GM21723 (cell line): ENCODE measurements around the gene EEF1AKMT2.
"Not testable (repeated sequence)": the region's sequence is repeated elsewhere in the genome, so short reads cannot be mapped to it uniquely, and the experiment has no call there.

Experiments
- ATAC-seq: cut with Tn5 transposase; IDR thresholded peaks from one replicate; pipeline ENCODE4 v1.9.1; 2021; ENCODE audit warnings: mild to moderate bottlenecking, moderate library complexity; ENCODE audit not compliant: unreplicated experiment

EEF1AKMT2 gene

DNA sequence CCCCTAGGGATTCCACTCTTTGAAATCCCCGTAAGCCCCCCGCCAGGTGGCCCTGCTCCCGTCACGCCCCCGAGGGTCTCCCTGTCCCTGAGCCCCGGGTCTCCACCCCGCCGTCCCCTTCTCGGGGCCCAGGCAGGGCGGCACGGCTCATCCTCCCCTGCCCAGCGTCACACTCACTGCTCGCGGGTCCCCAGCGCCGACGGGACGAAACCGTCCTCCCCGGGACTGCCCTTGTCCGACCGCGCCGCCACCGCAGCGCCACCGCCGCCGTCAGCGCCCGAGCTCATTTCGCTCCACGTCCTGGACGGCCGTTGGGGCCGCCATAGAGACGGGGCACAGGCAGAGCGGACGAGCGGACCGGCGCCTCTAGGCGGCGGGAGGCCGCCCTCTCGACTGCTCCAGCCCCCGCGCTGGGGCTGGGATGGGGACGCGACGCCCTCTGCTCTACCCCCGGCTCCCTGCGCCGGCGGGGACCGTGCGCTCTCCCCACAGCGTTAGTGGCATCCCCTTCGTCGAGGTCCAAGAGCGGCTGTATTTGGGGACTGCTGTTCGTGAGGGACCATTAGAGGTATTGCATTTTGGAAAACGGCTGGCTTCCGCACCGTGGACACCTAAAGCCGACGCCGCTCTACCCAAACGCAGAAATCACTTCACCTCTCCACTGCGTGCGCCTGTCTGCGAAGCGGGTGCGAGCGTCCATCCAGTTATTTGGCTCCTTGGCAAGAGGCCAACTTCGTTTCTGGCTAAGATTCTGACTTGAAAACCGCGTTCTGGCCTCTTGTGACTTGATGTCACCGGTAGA is at the start of gene EEF1AKMT2:
EEF1AKMT2 (minus strand) TSS at position 341 of the 802 bp plus-strand sequence; CDS start at position 287, 54 bp downstream.
- peak; percentile 92 for ATAC-seq

DNA sequence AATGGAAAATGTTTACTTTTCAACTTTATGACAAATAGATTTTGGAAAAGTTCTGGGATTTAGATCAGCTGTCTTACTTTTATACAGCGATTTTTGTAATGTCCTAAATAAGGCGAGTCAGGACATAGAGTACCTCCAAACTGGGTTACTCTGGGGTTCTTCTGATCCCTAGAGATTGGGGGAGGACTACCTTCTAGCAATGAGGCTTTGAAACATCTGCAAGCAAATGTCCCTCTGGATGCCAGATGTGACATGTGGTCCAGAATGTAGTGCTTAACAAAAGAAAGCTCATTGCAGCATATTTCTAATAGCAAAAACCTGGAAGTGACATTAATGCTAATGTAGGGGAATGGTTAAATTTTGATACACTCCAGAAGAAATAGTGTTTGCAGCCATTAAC is 46.0 kb upstream of the EEF1AKMT2 start:
- ATAC-seq: no peak

DNA sequence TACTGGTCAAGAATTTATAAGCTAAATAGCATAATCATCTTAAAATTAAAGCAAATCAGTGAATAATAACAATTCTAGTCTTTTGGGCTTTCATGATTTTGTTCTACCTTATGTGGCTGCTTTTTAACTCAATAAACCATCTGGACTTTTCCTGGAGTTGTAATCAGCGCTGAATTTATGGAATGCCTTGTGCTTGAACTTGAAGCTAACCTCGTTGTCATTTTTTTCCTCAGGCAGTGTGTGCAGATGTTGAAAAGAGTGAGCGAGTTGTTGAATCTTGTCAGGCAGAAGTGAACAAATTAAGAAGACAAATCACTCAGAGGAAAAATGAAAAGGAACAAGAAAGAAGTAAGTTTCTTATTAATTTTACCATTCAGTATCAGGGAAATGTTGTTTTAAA is 39.4 kb upstream of the EEF1AKMT2 start:
- ATAC-seq: no peak

DNA sequence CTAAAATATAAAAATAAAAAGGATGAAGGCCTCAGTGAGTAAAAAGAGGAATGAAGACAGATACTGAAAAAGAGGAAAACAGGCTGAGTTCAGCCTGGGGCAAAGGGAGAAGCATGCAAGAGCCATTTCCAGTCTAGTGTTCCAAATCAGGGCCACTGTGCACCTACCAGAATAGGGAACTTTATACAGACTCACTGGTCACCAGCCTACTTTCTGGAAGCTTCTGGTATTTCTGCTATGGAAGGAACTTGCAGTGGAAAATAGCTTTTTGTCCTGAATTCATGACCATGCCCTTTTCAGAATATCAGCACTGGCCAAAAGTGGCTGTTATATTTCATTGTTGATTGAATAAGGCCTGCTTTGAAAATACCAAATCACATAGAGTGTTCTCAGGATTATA is 38.8 kb upstream of the EEF1AKMT2 start:
- ATAC-seq: no peak

DNA sequence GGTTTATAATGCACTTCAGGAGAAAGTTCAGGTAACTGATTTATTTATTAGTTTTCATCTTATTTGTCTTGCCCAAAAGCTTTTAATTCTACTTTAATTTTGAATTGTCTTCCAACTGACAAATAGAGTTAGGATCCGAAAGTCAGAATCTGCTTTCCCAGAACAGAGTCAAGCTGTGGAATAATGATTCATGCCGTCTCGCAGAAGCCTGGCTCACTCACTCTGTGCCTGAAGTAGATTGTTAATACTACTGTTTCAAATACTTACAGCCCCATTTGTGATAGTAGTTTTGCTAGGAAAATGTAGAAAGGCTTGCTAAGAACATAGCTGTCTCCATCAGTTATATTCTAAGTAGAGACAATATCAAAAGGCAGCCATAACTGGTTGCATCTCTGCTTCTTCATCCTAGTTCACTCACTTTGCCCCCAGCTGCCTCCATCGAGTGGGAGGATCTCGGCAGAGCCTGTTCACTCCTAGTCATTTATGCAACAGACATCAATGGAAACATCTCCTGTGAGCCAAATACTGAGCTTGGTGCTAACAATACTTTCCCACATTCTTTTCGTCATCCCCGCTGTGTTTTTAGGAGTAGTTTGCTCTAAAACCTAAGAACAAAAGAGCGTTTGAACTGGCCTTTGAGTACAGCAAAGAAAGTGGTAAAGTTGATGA is 37.9 kb upstream of the EEF1AKMT2 start:
- no peak for ATAC-seq

DNA sequence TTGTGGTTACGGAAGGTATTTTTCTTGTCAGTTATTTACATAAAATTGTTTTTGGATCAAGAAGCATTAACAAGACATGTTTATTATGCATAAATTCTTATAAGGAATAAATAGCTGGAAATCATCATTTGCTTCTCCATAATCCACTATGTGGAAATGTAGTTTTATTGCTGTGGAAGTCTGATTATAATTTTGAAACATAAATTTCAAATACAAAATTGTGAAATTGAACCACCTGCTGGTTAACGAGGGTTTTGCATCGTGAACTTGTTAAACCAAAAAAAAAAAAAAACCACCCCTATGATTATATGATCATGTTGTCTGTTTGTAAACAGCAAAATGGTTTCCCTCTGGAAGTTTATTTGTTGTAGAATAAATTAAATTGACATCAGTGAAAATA is 35.8 kb upstream of the EEF1AKMT2 start:
- ATAC-seq: no peak

DNA sequence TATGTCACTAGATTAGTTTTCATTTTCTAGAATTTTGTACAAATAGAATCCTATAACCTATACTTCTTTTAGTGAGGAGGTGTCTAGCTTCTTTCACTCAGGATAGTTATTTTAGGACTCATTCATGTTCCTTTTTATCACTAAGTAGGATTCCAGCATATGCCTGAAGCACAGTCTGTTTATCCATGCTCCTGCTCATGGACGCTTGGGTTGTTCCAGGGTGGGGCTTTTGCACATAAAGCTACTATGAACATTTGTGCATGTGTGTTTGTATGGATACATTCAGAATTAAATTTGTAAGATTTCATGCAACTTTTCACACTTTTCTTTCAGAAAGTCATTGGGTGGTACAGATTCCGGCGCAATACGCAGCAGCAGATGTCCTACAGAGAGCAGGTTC is 34.6 kb upstream of the EEF1AKMT2 start:
- no peak for ATAC-seq

DNA sequence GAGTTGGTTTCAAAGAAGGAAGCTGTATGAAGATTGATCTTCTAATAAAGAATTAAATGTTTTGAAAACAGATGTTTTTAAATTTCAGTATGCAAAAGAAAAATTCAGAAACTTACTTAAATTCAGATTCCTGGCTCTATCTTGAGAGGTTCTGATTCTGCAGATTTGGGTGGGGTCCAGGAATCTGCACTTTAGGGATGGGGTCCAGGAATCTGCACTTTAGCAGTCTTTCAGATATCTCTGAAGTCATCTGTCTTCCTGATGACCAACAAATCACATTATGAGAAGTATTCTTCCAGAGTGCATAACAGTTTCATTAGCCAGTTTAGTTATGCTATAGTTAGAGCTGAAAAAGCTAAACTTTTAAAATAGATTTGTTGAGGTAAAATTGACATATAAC is 34.0 kb upstream of the EEF1AKMT2 start:
- no peak for ATAC-seq

DNA sequence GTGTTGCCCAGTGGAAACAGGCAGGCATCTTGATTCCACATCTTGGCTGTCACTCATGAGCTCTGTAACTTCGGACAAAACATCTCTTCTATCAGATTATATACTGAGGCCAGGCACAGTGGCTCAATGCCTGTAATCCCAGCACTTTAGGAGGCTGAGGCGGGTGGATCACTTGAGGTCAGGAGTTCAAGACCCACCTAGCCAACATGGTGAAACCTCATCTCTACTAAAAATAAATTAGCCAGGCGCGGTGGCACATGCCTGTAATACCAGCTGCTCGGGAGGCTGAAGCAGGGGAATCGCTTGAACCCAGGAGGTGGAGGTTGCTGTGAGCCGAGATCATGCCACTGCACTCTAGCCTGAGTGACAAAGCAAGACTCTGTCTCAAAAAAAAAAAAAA is 33.2 kb upstream of the EEF1AKMT2 start:
- ATAC-seq: not testable (repeated sequence)

DNA sequence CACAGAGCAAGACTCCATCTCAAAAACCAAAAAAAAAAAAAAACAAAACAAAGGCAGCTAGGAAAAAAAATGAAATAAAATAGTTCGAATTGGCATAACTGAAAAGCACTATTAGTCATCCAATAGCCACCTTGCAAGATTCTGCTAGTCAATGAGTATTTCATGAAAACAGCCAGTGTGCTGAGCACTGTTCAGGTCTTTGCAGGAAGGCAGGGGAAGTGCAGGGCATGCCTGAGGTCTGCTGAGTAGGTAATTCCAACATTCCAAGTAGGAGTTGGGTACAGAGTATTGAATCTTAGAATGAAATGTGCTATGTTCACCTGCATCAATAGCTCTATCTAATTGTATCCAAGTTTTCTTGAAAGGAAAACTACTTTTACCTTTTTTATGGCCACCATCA is 32.8 kb upstream of the EEF1AKMT2 start:
- ATAC-seq: no peak

DNA sequence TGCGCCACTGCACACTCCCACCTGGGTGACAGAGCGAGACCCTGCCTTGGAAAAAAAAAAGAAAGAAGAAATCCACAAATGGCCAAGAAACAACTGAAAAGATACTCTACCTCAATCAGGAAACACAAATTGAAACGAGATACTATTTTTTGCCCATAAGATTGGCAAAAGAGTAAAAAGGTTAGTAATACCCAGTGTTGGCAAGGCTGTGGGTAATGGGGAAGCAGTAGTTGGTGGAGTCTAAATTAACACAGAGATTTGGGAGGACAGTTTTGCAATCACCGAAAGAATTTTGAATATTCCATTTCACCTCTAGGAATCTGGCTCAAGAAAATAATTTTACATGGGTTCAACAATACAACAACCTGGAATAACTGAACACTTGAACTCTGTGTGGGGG is 29.8 kb upstream of the EEF1AKMT2 start:
- no peak for ATAC-seq

DNA sequence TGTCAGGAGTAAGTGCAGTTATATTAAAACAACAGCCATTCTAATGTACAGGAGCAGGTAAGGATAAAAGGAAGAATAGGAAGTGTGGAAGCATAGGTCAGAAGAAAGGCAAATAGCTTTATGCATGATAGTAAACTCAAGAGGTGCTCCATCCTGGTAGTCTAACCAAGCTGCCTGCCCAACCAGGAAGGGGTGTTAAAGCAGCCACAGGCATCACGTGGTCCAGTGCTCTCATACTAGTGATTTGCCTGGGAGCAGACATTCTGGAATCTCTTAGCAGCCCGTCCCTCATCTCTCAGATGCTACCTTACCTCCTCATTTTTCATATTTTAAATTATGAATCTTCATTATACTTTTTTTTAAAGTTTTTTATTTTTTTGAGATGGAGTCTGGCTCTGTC is 28.4 kb upstream of the EEF1AKMT2 start:
- no peak for ATAC-seq

DNA sequence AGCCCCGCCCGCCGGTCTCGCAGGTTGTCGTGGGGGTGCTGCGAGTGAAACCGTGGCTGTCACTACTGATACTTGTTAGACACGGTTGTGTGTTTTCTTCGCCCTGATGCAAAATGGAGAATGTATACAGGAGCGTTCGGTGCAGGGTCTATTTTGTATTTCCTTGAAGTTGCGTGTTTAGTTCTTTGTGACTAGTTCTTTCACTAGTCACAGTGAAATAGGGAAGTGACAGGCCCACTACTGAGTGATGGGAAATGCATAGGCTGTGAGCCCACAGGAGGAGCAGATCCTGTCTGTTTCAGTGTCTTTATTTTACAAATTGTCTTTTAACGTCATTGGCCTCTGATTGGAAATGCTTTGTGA is 10.6 kb upstream of the EEF1AKMT2 start:
- peak; percentile 43 for ATAC-seq

DNA sequence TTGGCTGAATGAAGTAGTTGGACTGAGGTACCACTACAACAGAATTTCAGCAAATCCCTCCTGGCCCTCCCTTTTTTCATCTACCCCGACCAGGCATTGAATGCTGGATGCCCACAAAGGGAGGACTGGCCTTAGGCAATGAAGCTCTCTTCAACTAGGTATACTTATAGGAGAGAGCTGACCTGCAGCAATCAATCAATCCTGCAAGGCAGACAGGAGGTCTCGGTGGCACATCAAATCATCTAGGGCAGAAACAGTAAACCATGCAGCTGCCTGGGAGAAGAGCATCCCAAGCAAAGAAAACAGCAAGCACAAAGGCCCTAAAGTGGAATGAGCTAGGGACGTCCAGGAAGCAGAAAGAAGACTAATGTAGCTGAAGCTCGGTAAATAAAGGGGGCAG is 7.5 kb upstream of the EEF1AKMT2 start:
- no peak for ATAC-seq

DNA sequence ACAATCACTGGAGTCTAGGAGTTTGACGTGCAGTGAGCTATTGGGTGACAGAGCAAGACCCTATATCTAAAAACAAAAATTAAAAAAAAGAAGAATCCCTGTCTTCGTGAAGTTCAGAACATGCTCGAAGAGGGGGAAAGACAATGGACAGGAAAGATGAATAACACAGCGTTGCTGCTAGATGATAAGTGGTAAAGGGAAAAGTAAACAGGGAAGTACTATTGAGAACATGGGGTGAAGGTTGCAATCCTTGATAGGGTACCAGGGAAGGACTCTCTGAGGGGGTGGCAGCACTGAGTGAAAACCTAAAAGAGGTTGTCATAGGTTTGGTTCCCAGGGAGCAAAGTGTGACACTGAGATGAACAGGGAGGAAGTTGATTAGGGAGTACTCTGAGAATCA is 7.1 kb upstream of the EEF1AKMT2 start:
- no peak for ATAC-seq

DNA sequence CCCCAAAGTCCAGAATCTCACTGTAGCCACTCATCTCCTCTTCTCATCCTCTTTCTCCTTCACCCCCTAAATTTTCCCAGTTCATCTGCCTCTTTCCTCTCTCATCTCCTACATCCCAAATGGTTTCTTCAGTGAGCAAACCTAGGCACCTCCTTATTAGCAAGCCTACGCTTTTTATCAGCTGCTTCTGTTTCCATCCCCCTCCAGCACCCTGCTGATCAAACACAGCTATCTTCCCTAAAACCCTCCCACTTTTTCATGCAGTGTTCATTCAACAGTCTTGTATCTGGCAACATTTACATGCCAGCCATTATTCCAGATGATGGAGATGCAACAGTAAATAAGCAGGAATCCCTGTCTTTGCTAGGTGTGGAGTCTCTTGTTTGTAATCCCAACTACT is 6.7 kb upstream of the EEF1AKMT2 start:
- ATAC-seq: no peak

DNA sequence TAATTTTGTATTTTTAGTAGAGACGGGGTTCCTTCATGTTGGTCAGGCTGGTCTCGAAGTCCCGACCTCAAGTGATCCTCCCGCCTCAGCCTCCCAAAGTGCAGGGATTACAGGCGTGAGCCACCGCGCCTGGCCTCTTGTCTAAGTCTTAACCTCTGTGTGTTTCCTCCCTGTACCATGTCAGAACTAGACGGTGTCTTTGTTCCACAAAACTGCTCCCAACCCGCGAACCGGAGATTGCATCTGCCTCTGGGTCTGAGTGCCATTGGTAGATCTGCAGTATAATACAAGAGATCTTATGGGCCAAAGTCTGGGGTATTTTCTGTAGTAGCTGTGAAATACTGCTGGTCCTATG is 1.3 kb upstream of the EEF1AKMT2 start:
- ATAC-seq: no peak

DNA sequence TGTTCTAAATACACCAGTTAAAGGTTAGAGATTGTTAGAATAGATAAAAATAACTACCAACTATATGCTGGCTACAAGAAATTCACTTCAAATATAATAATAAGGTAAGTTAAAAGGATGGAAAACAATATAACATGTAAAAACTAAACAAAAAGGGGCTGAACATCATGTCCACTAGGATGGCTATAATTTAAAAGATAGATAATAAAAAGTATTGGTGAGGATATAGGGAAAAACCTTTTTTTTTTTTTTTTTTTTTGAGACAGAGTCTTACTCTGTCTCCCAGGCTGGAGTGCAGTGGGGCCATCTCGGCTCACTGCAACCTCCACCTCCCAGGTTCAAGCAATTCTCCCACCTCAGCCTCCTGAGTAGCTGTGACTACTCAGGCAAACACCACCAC is 8.8 kb downstream of the EEF1AKMT2 start:
- ATAC-seq: not testable (repeated sequence)

DNA sequence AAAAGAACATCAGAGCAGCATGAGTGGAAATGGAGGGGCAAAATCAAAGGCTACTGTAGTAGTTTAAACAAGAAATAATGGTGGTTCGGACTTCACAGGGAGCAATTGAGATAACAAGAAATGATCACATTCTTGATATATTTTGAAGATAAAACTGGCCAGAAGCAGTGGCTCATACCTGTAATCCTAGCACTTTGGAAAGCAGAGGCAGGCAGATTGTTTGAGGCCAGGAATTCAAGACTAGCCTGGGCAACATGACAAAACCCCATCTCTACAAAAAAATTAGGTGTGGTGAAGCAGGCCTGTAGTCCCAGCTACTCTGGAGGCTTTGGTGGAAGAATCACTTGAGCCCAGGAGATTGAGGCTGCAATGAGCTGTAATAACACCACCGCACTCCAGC is 22.9 kb downstream of the EEF1AKMT2 start:
- no peak for ATAC-seq

DNA sequence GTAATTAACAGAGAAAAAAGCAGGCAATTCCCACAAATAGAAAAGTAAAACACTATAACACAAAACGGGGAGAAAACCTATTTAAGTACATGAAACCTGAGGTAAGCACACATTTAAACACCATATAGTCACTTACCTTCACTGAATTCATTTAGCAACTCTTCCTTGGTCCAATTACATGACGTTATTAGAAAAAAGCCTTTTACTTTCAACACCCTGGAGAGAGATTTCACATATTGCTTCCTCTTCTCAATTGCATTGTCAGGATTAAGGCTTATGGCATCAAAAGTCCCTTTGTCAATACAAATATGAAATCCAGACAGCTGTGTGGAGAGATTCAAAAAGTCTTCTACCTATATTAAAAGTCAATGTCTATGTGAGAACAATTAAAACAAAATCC is 26.4 kb downstream of the EEF1AKMT2 start:
- ATAC-seq: no peak

DNA sequence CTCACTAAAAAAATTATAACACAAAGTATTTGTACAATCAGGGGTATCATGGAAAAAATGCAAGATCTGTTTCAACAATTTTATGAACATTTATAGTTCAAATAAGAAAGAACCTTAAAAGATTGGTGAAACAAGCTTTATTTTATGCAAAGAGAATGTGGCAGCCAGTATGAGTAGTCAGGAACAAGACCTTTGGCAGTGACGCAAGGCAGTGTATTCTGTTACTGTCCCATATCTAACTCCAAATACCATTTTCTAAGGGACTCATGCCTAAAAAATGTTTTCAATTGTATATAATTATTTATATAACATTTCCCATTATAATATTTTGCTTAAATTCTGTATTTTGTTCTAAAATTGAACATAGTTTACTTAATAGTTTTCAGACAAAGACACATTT is 28.4 kb downstream of the EEF1AKMT2 start:
- ATAC-seq: no peak

DNA sequence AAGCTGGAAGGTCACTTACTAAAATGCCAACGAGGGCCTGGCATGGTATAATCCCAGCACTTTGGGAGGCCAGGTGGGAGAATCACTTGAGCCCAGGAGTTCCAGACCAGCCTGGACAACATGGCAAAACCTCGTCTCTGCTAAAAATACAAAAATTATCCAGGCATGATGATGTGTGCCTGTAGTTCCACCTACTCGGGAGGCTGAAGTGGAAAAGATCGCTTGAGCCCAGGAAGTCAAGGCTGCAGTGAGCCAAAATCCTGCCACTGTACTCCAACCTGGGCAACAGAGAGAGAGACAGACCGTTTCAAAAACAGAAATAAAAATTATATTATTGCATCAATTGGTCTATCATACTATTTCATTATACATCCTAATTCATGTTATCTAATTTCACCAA is 29.4 kb downstream of the EEF1AKMT2 start:
- ATAC-seq: no peak
